Fibroblast of lung (primary cell): ENCODE results near the gene NDRG3. TPM values are rescaled to one million over a fixed set of nuclear protein-coding genes. Genes with fewer than 3 reads are reported as not detected.

ENCODE experiments used
- DNase-seq, 2 donors: peaks; one replicate each; pipeline versions ENCODE4 v3.0.0 to v3.0.0-alpha.2; 2010; ENCODE audit warnings: low read depth in 2 of 2
- H2AFZ ChIP-seq: 2 replicates; pipeline ENCODE4 v1.5.1; 2012; ENCODE audit warnings: low read length, control low read depth, inconsistent platforms
- H3K27ac ChIP-seq: 2 replicates; pipeline ENCODE4 v1.5.1; 2011; ENCODE audit warnings: low read length, control low read depth; ENCODE audit not compliant: insufficient read depth
- H3K27me3 ChIP-seq: 2 replicates; pipeline ENCODE4 v1.5.1; 2011; ENCODE audit warnings: mild to moderate bottlenecking, low read length; ENCODE audit not compliant: control insufficient read depth, insufficient read depth
- H3K36me3 ChIP-seq: 2 replicates; pipeline ENCODE4 v1.5.1; 2011; ENCODE audit warnings: low read length; ENCODE audit not compliant: control insufficient read depth, insufficient read depth
- H3K4me1 ChIP-seq: 2 replicates; pipeline ENCODE4 v1.5.1; 2011; ENCODE audit warnings: low read length; ENCODE audit not compliant: control insufficient read depth, insufficient read depth; ENCODE audit errors: extremely low read depth
- H3K4me2 ChIP-seq: 2 replicates; pipeline ENCODE4 v1.5.1; 2011; ENCODE audit warnings: low read length, control low read depth; ENCODE audit not compliant: insufficient read depth; ENCODE audit errors: extremely low read depth
- H3K4me3 ChIP-seq, 4 experiments: fragments of 200-600 bp in 1 of 4; sonication (generic) in 1 of 4; replicated peaks in 1 of 4; 2 replicates each; pipeline ENCODE4 v1.5.1; 2011 to 2016; ENCODE audit warnings: low read length in 4 of 4, low read depth in 3 of 4, mild to moderate bottlenecking in 3 of 4, control low read depth in 2 of 4, inconsistent platforms in 1 of 4, mixed read lengths in 1 of 4; ENCODE audit not compliant: insufficient read depth in 1 of 4; ENCODE audit errors: control extremely low read depth in 1 of 4
- H3K79me2 ChIP-seq: 2 replicates; pipeline ENCODE4 v1.5.1; 2012; ENCODE audit warnings: mild to moderate bottlenecking, low read length, inconsistent platforms; ENCODE audit not compliant: control insufficient read depth, insufficient read depth
- H3K9ac ChIP-seq: 2 replicates; pipeline ENCODE4 v1.5.1; 2011; ENCODE audit warnings: mild to moderate bottlenecking, low read length, control low read depth; ENCODE audit not compliant: insufficient read depth
- H3K9me3 ChIP-seq: 2 replicates; pipeline ENCODE4 v1.5.1; 2012; ENCODE audit warnings: low read depth, low read length; ENCODE audit not compliant: control insufficient read depth, insufficient read depth
- H4K20me1 ChIP-seq: 2 replicates; pipeline ENCODE4 v1.5.1; 2011; ENCODE audit warnings: low read length; ENCODE audit not compliant: control insufficient read depth, insufficient read depth; ENCODE audit errors: extremely low read depth
- CTCF ChIP-seq, 2 donors: IDR thresholded peaks in 1 of 2; conservative IDR thresholded peaks in 1 of 2; 1 replicate in 1 of 2; 2 replicates in 1 of 2; pipeline ENCODE4 v1.5.1; 2011 to 2012; ENCODE audit warnings: low read length in 2 of 2, control low read depth in 1 of 2, inconsistent platforms in 1 of 2, low read depth in 1 of 2, mild to moderate bottlenecking in 1 of 2
- EZH2 ChIP-seq: IDR thresholded peaks from 2 replicates; pipeline ENCODE4 v1.5.1; 2012; ENCODE audit warnings: low read length, control low read depth, mild to moderate bottlenecking; ENCODE audit errors: missing control alignments
- polyA plus RNA-seq, 2 donors: library from polyadenylated mRNA; depleted of rRNA in 1 of 2; stranded (reverse) in 1 of 2; unstranded in 1 of 2; fragments of >200 nt; gene quantifications; 2 replicates each; pipeline ENCODE4 v1.2.1, GENCODE V29; 2011 to 2012; ENCODE audit warnings: missing spikeins in 1 of 2
- total RNA-seq: library from RNA; depleted of rRNA; stranded (reverse); fragments of >200 nt; gene quantifications from 2 replicates; pipeline ENCODE4 v1.2.1, GENCODE V29; 2014

Gene NDRG3
- total and polyA plus RNA-seq, 2 donors (not counting 1 experiment from before 2014, with no cell fraction given), result 37.8 TPM

GRCh38 chr20:36777576-36777975, 31.7 kb upstream of the NDRG3 start:
- Histone ChIP-seq H4K20me1 (no peaks in the 10 kb centered on the region), H3K4me3 (no peak overlapping the region), H3K27ac (no peak overlapping the region), H3K4me1 (no peaks in the 10 kb centered on the region), H3K36me3 (no peaks in the 10 kb centered on the region), H3K79me2 (peaks cover 9% of the 10 kb centered on the region), H2AFZ (no peak overlapping the region), H3K9me3 (no peaks in the 10 kb centered on the region), H3K9ac (no peak overlapping the region), H3K4me2 (no peak overlapping the region), H3K27me3 (no peaks in the 10 kb centered on the region)
- no peak for TF ChIP-seq CTCF (conservative IDR thresholded peaks at IDR 0.05 in 1 of 2, IDR thresholded peaks at IDR 0.05 in 1 of 2; ENCODE audit: low read depth in 1 of 2, low read length in 2 of 2)
- no peak for TF ChIP-seq EZH2
- DNase-seq, result no peak

DNA sequence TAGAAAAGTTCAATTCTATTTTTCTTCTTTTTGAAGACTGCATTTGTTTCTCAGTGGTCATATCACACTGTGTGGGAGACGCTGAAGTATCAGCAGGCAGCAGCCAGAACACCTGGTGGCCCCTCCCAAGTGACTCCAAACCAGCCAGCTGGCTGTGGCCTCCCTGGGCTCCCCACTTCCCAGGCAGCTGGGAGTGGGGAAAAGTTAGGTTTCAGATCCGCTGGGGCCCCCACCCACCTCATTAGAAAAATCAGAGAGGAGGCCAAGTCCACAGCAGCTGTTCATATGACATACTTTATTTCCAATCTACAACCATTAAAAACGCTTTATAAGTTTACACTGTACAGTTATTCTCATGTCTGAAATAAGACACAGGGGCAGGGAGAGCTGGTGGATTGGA, 31.3 kb upstream of the NDRG3 start:
- no peaks in the 10 kb centered on the region for H3K4me1 ChIP-seq
- H3K4me3 ChIP-seq, result no peak overlapping the region
- H4K20me1 ChIP-seq, result no peaks in the 10 kb centered on the region
- H3K27ac ChIP-seq, result no peak overlapping the region
- TF ChIP-seq EZH2 (no peak), CTCF (conservative IDR thresholded peaks at IDR 0.05 in 1 of 2, IDR thresholded peaks at IDR 0.05 in 1 of 2; ENCODE audit: low read depth in 1 of 2, low read length in 2 of 2) (no peak)
- H3K36me3 ChIP-seq, result no peaks in the 10 kb centered on the region
- H3K4me2 ChIP-seq, result no peak overlapping the region
- H3K79me2 ChIP-seq, result peaks cover 12% of the 10 kb centered on the region
- H3K27me3 ChIP-seq, result no peaks in the 10 kb centered on the region
- DNase-seq, result no peak
- no peak overlapping the region for H3K9ac ChIP-seq
- H2AFZ ChIP-seq, result no peak overlapping the region
- no peaks in the 10 kb centered on the region for H3K9me3 ChIP-seq

DNA sequence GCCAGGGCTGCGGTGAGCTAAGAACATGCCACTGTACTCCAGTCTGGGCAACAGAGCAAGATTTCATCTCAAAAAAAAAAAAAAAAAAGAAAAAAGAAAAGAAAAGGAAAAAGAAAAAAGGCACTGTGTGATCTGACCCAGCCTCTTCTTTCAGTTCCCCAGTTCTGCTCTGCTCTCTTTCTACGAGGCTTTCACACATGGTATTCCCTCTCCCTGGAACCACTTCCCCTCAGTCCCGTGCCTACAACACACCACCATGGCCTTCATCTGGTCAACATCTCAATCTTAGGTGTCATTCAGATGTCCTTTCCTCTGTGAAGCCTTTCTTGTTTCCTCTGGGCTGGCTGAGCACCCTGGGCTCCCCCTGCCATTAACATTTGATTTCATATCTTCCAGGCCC, 29.9 kb upstream of the NDRG3 start:
- no peak for DNase-seq
- H3K9me3 ChIP-seq, result no peaks in the 10 kb centered on the region

More for the DNA sequence above, 29.9 kb upstream of the NDRG3 start:
- Histone ChIP-seq H3K27ac (no peak overlapping the region), H3K79me2 (peaks cover 12% of the 10 kb centered on the region), H2AFZ (no peak overlapping the region), H4K20me1 (no peaks in the 10 kb centered on the region), H3K27me3 (no peaks in the 10 kb centered on the region), H3K9ac (no peak overlapping the region), H3K4me1 (no peaks in the 10 kb centered on the region), H3K4me3 (no peak overlapping the region), H3K36me3 (no peaks in the 10 kb centered on the region), H3K4me2 (no peak overlapping the region)
- TF ChIP-seq CTCF (conservative IDR thresholded peaks at IDR 0.05 in 1 of 2, IDR thresholded peaks at IDR 0.05 in 1 of 2; ENCODE audit: low read depth in 1 of 2, low read length in 2 of 2), result no peak
- TF ChIP-seq EZH2, result no peak
